GM12891 (cell line): ENCODE results near the gene VTI1A. TPM values are rescaled to one million over a fixed set of nuclear protein-coding genes. Genes with fewer than 3 reads are reported as not detected.
A peak's percentile ranks its signal among the peaks of the same experiment; 100 is the strongest.
"Not testable (repeated sequence)": the region's sequence is repeated elsewhere in the genome, so short reads cannot be mapped to it uniquely, and the experiment has no call there.

Source experiments
- DNase-seq: peaks from one replicate; pipeline ENCODE4 v3.0.0; 2011; ENCODE audit warnings: low spot score; ENCODE audit not compliant: insufficient read length
- FAIRE-seq: peaks from 2 replicates; lab custom pipeline; 2011; peaks lifted over from hg19 to GRCh38; lab: Jason Lieb, UNC
- PAX5 ChIP-seq: IDR thresholded peaks from 2 replicates; pipeline ENCODE4 v1.6.1; 2011; ENCODE audit warnings: low read length, moderate library complexity, mild to moderate bottlenecking; ENCODE audit not compliant: insufficient read depth, severe bottlenecking
- POLR2A ChIP-seq: IDR thresholded peaks from 2 replicates; pipeline ENCODE4 v1.6.1; 2011; ENCODE audit warnings: low read depth, low read length, control low read depth
- POLR2AphosphoS5 ChIP-seq: IDR thresholded peaks from 2 replicates; pipeline ENCODE4 v1.6.1; 2011; ENCODE audit warnings: low read depth, low read length, control low read depth
- POU2F2 ChIP-seq: IDR thresholded peaks from 2 replicates; pipeline ENCODE4 v1.6.1; 2011; ENCODE audit warnings: low read depth, mild to moderate bottlenecking, control low read depth, low read length, moderate library complexity
- SPI1 ChIP-seq: IDR thresholded peaks from 2 replicates; pipeline ENCODE4 v1.6.1; 2011; ENCODE audit warnings: low read depth, low read length, control low read depth
- TAF1 ChIP-seq: IDR thresholded peaks from 2 replicates; pipeline ENCODE4 v1.6.1; 2011; ENCODE audit warnings: low read depth, low read length, control low read depth
- polyA plus RNA-seq: library from polyadenylated mRNA; unstranded; fragments of >200 nt; gene quantifications from one replicate; pipeline ENCODE4 v1.2.1, GENCODE V29; 2012; ENCODE audit warnings: low read depth, missing spikeins, inconsistent platforms; ENCODE audit not compliant: missing spikeins

VTI1A gene
- 15.9 TPM for polyA plus RNA-seq

DNA sequence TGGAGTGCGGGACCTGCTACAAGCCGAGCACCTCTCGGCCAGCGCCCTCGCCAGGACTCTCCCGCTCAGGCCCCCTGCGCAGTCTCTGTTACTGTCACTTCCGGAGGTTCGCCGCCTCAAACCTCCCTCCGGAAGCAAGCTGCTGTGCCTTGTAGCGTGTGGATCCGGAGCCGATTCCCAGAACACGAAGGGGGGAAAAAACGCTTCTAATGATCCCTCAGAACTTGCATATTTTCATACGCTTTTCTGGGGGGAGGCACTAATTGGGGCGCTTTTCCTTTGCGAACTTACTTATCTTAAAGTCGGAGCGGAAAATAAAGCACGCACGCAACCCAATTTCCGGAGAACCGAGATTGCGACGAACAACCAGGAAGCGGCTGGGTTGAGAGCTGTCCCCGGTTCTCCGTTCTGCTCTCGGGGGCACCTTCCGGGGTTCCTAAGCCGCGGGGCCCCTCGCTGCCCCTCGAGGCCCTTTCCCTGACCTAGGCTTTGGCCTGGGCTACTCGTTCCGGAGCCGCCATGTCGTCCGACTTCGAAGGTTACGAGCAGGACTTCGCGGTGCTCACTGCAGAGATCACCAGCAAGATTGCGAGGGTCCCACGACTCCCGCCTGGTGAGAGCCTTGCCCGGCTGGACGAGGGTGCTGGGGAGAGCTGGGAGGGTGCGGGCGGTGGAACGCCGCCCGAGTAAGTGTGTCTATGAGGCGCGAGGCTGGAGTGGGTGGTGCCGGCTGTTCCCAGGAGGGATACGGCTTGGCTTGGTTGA is at the start of gene VTI1A, which contains the start of gene ZDHHC6:
Gene VTI1A, plus strand, starts transcription at position 361 of the 765 bp plus-strand sequence. Its CDS starts 159 bp downstream, at position 520.
Gene ZDHHC6, minus strand, starts transcription at position 60 of the 765 bp plus-strand sequence. CDS start 1,478 bp downstream, outside the sequence.
- FAIRE-seq (peak; percentile 72), DNase-seq (peak; percentile 60)
- TF ChIP-seq PAX5 = no peak
- peak; percentile 88 for TF ChIP-seq POLR2AphosphoS5
- no peak for TF ChIP-seq SPI1
- peak; percentile 91 for TF ChIP-seq POLR2A
- no peak for TF ChIP-seq POU2F2
- peak; percentile 77 for TF ChIP-seq TAF1

DNA sequence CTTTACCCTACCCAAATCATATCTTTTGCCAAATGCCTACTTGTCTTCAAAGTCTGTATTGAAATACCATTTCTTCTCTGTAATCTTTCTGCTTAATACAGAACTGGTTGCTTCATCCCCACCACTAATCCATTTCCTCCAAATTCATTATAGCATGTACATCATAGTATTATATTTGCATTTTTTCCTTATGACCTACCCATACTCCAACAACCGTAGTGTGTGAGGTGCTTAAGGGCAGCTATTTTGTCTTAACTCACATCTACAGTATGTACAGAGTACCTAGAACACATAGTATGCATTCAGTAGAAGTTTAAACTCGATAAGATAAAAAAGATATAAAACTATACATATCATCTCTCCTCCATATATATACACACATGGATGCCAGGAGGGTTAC is 49.4 kb upstream of the VTI1A start:
- no peak for FAIRE-seq
- no peak for DNase-seq
- TF ChIP-seq POLR2AphosphoS5 (no peak), TAF1 (no peak), POU2F2 (no peak), SPI1 (no peak), PAX5 (no peak), POLR2A (no peak)

DNA sequence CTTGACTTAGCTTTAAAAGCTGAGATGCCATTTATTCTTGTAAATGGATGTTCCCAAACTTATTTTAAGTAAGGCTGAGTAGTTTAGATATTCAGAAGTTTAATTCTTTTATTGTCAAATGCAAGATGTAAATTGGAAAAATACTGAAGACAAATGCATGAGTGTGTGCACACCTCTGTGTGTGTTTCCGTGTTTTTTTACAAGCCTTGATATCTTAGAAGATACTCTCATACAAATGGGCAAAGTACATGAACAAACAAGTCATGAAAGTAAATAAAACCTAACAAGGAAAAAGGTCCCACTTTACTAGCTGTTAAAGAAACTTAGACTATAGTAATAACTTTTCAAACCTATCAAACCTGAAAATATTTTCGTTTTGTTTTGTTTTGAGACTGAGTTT is 44.1 kb upstream of the VTI1A start:
- DNase-seq (no peak), FAIRE-seq (no peak)
- no peak for TF ChIP-seq POLR2A

DNA sequence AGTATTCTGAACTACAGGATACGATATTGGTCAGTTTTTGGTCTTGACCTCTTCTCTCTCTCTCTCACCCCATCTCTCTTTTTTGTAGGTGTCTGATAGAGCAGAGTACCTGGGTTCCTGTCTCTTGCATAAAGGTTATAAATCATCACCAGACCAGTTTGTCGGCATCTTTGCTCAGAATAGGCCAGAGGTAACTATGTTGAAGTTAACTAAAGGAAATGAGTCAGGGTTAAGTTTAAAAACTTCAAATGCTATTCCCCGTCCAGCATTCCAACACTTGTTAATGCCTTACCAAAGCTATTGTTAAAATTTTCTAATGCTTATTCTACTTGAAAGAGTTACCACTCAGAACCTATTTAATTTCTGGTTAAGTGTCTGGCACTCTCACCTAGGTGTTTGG is 42.4 kb upstream of the VTI1A start:
- no peak for TF ChIP-seq POLR2A
- no peak for TF ChIP-seq POU2F2
- TF ChIP-seq TAF1 = no peak
- TF ChIP-seq PAX5 = no peak
- TF ChIP-seq POLR2AphosphoS5 = no peak
- FAIRE-seq = no peak

DNA sequence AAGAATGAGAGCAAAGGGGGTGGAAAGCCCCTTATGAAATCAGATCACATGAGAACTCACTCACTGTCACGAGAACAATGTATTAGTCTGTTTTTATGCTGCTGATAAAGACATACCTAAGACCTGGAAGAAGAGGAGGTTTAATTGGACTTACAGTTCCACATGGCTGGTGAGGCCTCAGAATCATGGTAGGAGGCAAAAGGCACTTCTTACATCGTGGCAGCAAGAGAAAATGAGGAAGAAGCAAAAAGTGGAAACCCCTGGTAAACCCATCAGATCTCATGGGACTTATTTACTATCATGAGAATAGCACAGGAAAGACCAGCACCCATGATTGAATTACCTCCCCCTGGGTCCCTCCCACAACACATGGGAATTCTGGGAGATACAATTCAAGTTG is 40.2 kb upstream of the VTI1A start:
- FAIRE-seq, DNase-seq: not testable (repeated sequence)

More for the DNA sequence above, 42.4 kb upstream of the VTI1A start:
- DNase-seq = no peak

DNA sequence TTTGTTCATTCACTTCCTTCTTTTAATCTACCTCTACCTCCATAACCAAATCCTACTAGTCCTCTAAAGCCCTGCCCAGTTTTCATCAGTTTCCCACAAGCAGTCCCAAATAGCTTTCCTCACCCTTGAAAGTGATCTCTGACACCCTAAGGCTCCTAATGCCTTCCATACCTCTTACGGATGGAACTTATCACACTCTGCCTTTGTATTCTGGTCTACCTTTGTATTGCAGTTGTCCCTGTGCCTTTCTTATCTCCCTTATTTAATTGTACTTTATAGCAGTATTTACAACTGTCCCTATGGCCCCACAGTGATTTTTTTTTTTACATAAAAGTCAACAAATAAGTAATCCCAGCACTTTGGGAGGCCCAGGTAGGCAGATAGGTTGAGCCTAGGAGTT is 39.3 kb upstream of the VTI1A start:
- TF ChIP-seq POLR2AphosphoS5 (no peak), PAX5 (no peak), TAF1 (no peak), SPI1 (no peak), POLR2A (no peak), POU2F2 (no peak)
- FAIRE-seq = no peak
- DNase-seq = no peak

DNA sequence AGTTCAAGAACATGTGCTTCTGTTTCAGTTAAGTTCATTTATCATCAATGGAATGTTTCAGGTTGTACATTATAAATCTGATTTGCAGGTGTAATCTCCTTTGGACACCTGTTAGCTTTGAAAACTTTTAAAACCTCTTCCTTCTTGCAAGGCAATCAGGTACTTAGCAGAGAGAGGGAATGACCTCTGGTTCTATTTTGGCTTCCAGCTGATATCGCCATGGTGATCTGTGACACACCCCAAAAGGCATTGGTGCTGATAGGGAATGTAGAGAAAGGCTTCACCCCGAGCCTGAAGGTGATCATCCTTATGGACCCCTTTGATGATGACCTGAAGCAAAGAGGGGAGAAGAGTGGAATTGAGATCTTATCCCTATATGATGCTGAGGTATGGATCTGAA is 37.7 kb upstream of the VTI1A start:
- no peak for TF ChIP-seq POLR2A
- no peak for TF ChIP-seq SPI1
- no peak for TF ChIP-seq TAF1
- TF ChIP-seq PAX5 = no peak
- TF ChIP-seq POLR2AphosphoS5 = no peak
- no peak for TF ChIP-seq POU2F2
- no peak for FAIRE-seq

DNA sequence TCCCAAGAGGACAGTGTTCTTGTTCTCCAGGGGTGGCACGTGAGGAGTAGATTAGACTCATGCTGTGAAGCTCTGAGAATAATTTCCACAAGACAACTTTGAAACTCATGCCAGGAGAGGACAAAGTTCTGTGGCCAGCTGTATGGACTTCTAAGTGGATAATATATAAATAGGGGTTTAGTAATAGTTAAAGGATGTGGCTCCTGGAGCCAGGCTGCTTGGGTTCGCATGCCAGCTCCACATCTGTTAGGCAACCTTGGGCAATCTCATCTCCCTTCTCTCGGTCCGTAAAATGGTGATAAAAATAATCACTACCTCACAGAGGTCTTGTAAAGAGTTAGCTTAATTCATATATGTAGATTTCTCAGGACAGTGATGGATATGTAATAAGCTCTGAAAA is 37.3 kb upstream of the VTI1A start:
- DNase-seq = no peak
- TF ChIP-seq SPI1 = no peak
- TF ChIP-seq POLR2A = no peak
- no peak for TF ChIP-seq POU2F2
- TF ChIP-seq POLR2AphosphoS5 = no peak
- TF ChIP-seq TAF1 = no peak
- TF ChIP-seq PAX5 = no peak
- no peak for FAIRE-seq

More for the DNA sequence above, 37.7 kb upstream of the VTI1A start:
- DNase-seq = no peak

DNA sequence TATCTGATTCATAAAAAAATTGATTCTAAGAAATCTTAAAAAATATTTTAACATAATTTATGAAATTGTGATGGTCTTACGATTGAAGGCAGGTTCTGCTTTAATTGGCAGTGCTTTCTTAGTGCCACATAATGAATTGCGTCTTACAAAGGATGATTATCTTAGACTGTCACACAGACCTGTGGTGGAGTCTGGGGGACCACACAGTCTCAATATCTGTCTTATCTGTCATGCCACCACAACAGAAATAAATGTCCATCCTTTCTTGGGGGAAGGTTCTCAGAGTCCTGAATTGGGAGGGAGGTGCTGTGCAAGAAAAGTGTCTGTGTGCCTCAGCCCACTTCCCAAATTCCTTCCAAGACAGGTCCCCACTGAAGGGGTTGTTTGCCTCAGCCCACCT is 34.3 kb upstream of the VTI1A start:
- FAIRE-seq (no peak), DNase-seq (no peak)
- TF ChIP-seq POLR2A (no peak), SPI1 (no peak), POLR2AphosphoS5 (no peak), POU2F2 (no peak), PAX5 (no peak), TAF1 (no peak)

DNA sequence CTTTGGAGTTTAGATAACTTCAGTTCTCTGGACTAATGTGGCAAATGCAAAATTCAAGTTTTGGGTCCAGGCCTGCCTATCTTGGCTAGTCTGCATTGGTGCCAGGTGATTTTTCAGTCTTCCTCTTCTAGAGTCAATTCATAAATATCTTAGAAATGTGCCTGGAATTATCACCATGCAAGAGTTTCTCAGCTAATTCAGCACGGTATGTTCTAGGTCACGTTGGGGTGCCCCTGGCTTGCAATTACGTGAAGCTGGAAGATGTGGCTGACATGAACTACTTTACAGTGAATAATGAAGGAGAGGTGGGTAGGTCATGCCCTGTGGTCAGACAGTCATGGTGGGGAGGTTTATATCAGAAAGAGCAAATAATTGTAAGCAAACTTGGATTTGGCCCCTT is 25.3 kb upstream of the VTI1A start:
- TF ChIP-seq SPI1 (no peak), POU2F2 (no peak), POLR2AphosphoS5 (no peak), TAF1 (no peak), PAX5 (no peak), POLR2A (no peak)
- no peak for DNase-seq
- no peak for FAIRE-seq
